Fibroblast of lung (primary cell): ENCODE data around the gene TAPT1. TPM values are rescaled to one million over a fixed set of nuclear protein-coding genes. Genes with fewer than 3 reads are reported as not detected.
"Not testable (repeated sequence)": the region's sequence is repeated elsewhere in the genome, so short reads cannot be mapped to it uniquely, and the experiment has no call there.

Experiments used
- DNase-seq, 2 donors: peaks; one replicate each; pipeline versions ENCODE4 v3.0.0 to v3.0.0-alpha.2; 2010; ENCODE audit warnings: low read depth in 2 of 2
- H2AFZ ChIP-seq: 2 replicates; pipeline ENCODE4 v1.5.1; 2012; ENCODE audit warnings: low read length, control low read depth, inconsistent platforms
- H3K27ac ChIP-seq: 2 replicates; pipeline ENCODE4 v1.5.1; 2011; ENCODE audit warnings: low read length, control low read depth; ENCODE audit not compliant: insufficient read depth
- H3K27me3 ChIP-seq: 2 replicates; pipeline ENCODE4 v1.5.1; 2011; ENCODE audit warnings: mild to moderate bottlenecking, low read length; ENCODE audit not compliant: control insufficient read depth, insufficient read depth
- H3K36me3 ChIP-seq: 2 replicates; pipeline ENCODE4 v1.5.1; 2011; ENCODE audit warnings: low read length; ENCODE audit not compliant: control insufficient read depth, insufficient read depth
- H3K4me1 ChIP-seq: 2 replicates; pipeline ENCODE4 v1.5.1; 2011; ENCODE audit warnings: low read length; ENCODE audit not compliant: control insufficient read depth, insufficient read depth; ENCODE audit errors: extremely low read depth
- H3K4me2 ChIP-seq: 2 replicates; pipeline ENCODE4 v1.5.1; 2011; ENCODE audit warnings: low read length, control low read depth; ENCODE audit not compliant: insufficient read depth; ENCODE audit errors: extremely low read depth
- H3K4me3 ChIP-seq, 4 experiments: fragments of 200-600 bp in 1 of 4; sonication (generic) in 1 of 4; replicated peaks in 1 of 4; 2 replicates each; pipeline ENCODE4 v1.5.1; 2011 to 2016; ENCODE audit warnings: low read length in 4 of 4, low read depth in 3 of 4, mild to moderate bottlenecking in 3 of 4, control low read depth in 2 of 4, inconsistent platforms in 1 of 4, mixed read lengths in 1 of 4; ENCODE audit not compliant: insufficient read depth in 1 of 4; ENCODE audit errors: control extremely low read depth in 1 of 4
- H3K79me2 ChIP-seq: 2 replicates; pipeline ENCODE4 v1.5.1; 2012; ENCODE audit warnings: mild to moderate bottlenecking, low read length, inconsistent platforms; ENCODE audit not compliant: control insufficient read depth, insufficient read depth
- H3K9ac ChIP-seq: 2 replicates; pipeline ENCODE4 v1.5.1; 2011; ENCODE audit warnings: mild to moderate bottlenecking, low read length, control low read depth; ENCODE audit not compliant: insufficient read depth
- H3K9me3 ChIP-seq: 2 replicates; pipeline ENCODE4 v1.5.1; 2012; ENCODE audit warnings: low read depth, low read length; ENCODE audit not compliant: control insufficient read depth, insufficient read depth
- H4K20me1 ChIP-seq: 2 replicates; pipeline ENCODE4 v1.5.1; 2011; ENCODE audit warnings: low read length; ENCODE audit not compliant: control insufficient read depth, insufficient read depth; ENCODE audit errors: extremely low read depth
- EZH2 ChIP-seq: IDR thresholded peaks from 2 replicates; pipeline ENCODE4 v1.5.1; 2012; ENCODE audit warnings: low read length, control low read depth, mild to moderate bottlenecking; ENCODE audit errors: missing control alignments
- polyA plus RNA-seq, 2 donors: library from polyadenylated mRNA; depleted of rRNA in 1 of 2; stranded (reverse) in 1 of 2; unstranded in 1 of 2; fragments of >200 nt; gene quantifications; 2 replicates each; pipeline ENCODE4 v1.2.1, GENCODE V29; 2011 to 2012; ENCODE audit warnings: missing spikeins in 1 of 2
- total RNA-seq: library from RNA; depleted of rRNA; stranded (reverse); fragments of >200 nt; gene quantifications from 2 replicates; pipeline ENCODE4 v1.2.1, GENCODE V29; 2014
- TF ChIP-seq, protein P1 (sequence below), 2 donors: IDR thresholded peaks in 1 of 2; conservative IDR thresholded peaks in 1 of 2; 1 replicate in 1 of 2; 2 replicates in 1 of 2; pipeline ENCODE4 v1.5.1; 2011 to 2012; ENCODE audit warnings: low read length in 2 of 2, control low read depth in 1 of 2, inconsistent platforms in 1 of 2, low read depth in 1 of 2, mild to moderate bottlenecking in 1 of 2

Gene TAPT1
- total and polyA plus RNA-seq, 2 donors (not counting 1 experiment from before 2014, with no cell fraction given), result 18.7 to 20.6 TPM

DNA sequence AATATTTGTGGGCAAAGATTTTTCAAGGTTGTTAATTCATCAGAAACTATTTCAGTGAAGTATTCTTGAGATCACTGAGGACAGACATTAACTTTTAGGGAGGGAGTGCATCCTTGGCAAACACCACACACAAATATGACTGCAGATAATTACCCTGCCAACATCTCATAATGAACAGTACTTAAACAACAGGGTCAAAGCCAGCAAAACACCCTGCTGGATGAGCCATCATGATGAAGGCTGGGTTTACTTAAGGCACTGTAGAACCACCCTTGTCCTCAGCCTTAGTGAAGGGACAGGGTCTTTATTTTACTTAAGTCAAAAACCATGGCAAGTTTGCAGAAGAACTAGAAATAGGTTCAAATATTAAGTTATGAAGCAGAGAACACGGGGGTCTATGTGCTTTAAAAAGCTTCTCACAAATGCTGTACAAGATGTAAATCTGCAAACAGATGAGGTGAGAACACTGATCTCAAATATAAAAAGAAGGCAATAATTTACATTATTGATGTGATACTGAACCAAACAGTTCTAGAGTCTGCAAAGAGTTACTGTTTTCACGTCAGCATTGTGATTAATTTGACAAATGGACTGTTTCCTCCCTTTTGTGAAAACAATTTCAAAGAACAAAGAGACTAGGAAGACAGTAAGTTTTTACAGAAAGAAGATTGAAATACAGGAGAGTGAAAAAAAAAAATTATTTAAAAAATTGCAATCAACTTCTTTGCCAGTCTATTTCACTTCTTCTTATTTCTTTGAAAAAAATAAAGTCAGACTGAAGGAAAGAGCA, 28.2 kb downstream of the TAPT1 start:
- Histone ChIP-seq H3K9me3 (no peaks in the 10 kb centered on the region), H3K79me2 (no peaks in the 10 kb centered on the region), H3K4me1 (no peaks in the 10 kb centered on the region), H2AFZ (no peak overlapping the region), H3K27me3 (no peaks in the 10 kb centered on the region), H3K4me2 (no peak overlapping the region), H3K27ac (no peak overlapping the region), H3K36me3 (no peaks in the 10 kb centered on the region), H3K9ac (no peak overlapping the region), H4K20me1 (no peaks in the 10 kb centered on the region), H3K4me3 (no peak overlapping the region)
- DNase-seq, result peak in 1 of 2 donors; percentile 29
- TF ChIP-seq EZH2, result no peak
- TF ChIP-seq, protein P1, sequence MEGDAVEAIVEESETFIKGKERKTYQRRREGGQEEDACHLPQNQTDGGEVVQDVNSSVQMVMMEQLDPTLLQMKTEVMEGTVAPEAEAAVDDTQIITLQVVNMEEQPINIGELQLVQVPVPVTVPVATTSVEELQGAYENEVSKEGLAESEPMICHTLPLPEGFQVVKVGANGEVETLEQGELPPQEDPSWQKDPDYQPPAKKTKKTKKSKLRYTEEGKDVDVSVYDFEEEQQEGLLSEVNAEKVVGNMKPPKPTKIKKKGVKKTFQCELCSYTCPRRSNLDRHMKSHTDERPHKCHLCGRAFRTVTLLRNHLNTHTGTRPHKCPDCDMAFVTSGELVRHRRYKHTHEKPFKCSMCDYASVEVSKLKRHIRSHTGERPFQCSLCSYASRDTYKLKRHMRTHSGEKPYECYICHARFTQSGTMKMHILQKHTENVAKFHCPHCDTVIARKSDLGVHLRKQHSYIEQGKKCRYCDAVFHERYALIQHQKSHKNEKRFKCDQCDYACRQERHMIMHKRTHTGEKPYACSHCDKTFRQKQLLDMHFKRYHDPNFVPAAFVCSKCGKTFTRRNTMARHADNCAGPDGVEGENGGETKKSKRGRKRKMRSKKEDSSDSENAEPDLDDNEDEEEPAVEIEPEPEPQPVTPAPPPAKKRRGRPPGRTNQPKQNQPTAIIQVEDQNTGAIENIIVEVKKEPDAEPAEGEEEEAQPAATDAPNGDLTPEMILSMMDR (conservative IDR thresholded peaks at IDR 0.05 in 1 of 2, IDR thresholded peaks at IDR 0.05 in 1 of 2; ENCODE audit: low read depth in 1 of 2, low read length in 2 of 2), result no peak

DNA sequence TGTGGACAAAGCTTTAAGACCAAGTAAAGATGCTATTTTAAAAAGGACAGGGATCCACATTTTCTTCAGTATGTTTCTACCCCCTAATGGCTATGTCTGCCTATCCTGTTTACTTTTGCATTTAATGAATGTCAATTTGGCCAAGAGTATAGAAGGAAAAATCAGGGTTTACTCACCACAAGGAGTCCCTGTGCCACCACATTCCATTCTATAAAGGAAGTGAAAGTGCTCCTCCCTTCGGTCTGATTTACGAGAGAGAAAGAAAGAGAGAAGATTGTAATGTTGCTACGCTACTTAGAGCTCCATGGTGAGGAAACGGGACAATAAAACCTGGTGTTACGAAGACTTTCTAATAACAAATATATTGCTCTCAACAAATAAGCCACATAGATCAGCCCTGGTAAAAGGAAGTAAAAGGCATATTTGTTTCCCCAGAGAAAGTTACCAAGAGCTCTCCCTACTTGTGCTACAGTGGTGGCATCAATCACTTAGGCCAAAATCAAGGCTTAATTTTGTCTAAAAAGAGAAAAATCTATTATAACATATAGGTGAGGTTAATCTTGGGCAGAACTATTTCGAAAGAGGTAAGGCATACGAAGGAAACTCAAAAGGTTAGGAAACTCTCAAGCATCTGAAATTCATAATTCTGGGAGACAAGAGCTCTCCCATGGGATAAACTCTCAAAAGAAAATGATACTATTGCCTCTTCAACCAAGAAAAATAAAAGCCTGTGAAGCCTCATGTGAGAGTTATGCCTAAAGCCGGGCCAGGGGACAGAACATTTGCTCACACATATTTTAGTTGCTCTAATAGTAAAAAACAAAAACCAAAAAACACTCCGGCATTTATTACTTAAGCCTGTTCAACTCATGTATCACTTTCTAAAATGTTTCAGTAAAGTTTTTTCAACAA, 29.5 kb downstream of the TAPT1 start:
- TF ChIP-seq, protein P1 (conservative IDR thresholded peaks at IDR 0.05 in 1 of 2, IDR thresholded peaks at IDR 0.05 in 1 of 2; ENCODE audit: low read depth in 1 of 2, low read length in 2 of 2), result peak; percentile 47 to 61
- TF ChIP-seq EZH2, result no peak
- Histone ChIP-seq H3K9ac (peak overlapping the region; percentile 35), H3K27ac (peak overlapping the region; percentile 42)

DNA sequence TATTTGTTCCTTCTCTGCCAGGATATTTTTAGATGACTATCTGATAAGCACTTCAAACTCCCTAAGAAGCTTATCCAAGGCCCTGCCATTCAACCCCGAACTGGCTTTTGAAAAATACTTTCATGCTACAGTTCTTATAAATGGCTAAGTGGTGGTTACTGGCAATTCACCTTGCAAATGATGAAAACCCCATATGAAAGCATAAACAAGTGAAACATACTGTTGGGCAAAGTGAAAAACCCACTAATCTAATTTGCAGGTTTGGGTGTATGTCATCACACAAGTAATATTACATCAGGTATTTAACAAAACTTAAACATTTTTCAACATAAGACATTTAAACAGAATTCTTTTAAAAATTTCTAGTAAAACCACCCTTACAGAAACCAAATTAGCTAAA, 31.1 kb downstream of the TAPT1 start:
- Histone ChIP-seq H3K4me1 (no peaks in the 10 kb centered on the region), H3K27ac (no peak overlapping the region), H3K79me2 (no peaks in the 10 kb centered on the region), H3K9me3 (no peaks in the 10 kb centered on the region), H4K20me1 (no peaks in the 10 kb centered on the region), H3K27me3 (no peaks in the 10 kb centered on the region), H3K4me2 (no peak overlapping the region), H3K4me3 (no peak overlapping the region), H2AFZ (no peak overlapping the region), H3K36me3 (peaks cover 2% of the 10 kb centered on the region), H3K9ac (no peak overlapping the region)
- no peak for DNase-seq
- TF ChIP-seq, protein P1 (conservative IDR thresholded peaks at IDR 0.05 in 1 of 2, IDR thresholded peaks at IDR 0.05 in 1 of 2; ENCODE audit: low read depth in 1 of 2, low read length in 2 of 2), result no peak

More for the DNA sequence above, 29.5 kb downstream of the TAPT1 start:
- Histone ChIP-seq H3K36me3 (no peaks in the 10 kb centered on the region), H3K9me3 (no peaks in the 10 kb centered on the region), H3K4me2 (peak overlapping the region; percentile 80), H2AFZ (peak overlapping the region; percentile 54), H3K79me2 (no peaks in the 10 kb centered on the region), H3K27me3 (no peaks in the 10 kb centered on the region), H4K20me1 (no peaks in the 10 kb centered on the region), H3K4me3 (peak overlapping the region; percentile 22 to 47 (median 28)), H3K4me1 (no peaks in the 10 kb centered on the region)
- peak; percentile 74 to 84 for DNase-seq

DNA sequence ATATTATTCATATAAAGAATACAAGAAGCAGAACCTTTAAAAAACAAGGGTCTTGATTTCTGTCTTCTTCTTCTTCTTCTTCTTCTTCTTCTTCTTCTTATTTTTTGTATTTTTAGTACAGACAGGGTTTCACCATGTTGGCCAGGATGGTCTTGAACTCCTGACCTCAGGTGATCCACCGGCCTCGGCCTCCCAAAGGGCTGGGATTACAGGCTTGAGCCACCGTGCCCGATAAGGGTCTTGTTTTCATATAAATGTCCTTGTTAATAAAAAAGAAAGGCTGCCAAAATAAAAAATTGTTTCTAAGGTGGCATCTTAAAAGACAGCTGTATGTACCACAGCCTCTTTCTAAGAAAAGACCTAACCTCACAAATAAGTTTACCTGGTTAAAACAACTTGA, 31.5 kb downstream of the TAPT1 start:
- not testable (repeated sequence) for H3K4me2 ChIP-seq, H3K9ac ChIP-seq, H3K27me3 ChIP-seq, DNase-seq, H3K27ac ChIP-seq, H3K79me2 ChIP-seq, H2AFZ ChIP-seq, H3K4me3 ChIP-seq, H3K36me3 ChIP-seq, H3K4me1 ChIP-seq, H3K9me3 ChIP-seq, H4K20me1 ChIP-seq
